Gastrocnemius medialis (tissue), 4 donors: Measurements from ENCODE around the gene FEN1.

Experiments used
- POLR2A ChIP-seq, 2 donors: fragments of 450-650 bp; IDR thresholded peaks; one replicate each; pipeline ENCODE4 v1.6.1; 2017; ENCODE audit warnings: antibody characterized with exemption in 2 of 2, mild to moderate bottlenecking in 2 of 2, moderate library complexity in 2 of 2
- TF ChIP-seq, protein P1 (sequence below), 5 experiments: fragments of 450-650 bp in 3 of 5; fragments of 200-600 bp in 2 of 5; sonication (generic) in 2 of 5; IDR thresholded peaks in 4 of 5; conservative IDR thresholded peaks in 1 of 5; 1 replicate in 4 of 5; 2 replicates in 1 of 5; pipeline ENCODE4 v1.5.1; 2016 to 2019; ENCODE audit warnings: antibody characterized with exemption in 5 of 5, mild to moderate bottlenecking in 3 of 5, moderate library complexity in 3 of 5

DNA sequence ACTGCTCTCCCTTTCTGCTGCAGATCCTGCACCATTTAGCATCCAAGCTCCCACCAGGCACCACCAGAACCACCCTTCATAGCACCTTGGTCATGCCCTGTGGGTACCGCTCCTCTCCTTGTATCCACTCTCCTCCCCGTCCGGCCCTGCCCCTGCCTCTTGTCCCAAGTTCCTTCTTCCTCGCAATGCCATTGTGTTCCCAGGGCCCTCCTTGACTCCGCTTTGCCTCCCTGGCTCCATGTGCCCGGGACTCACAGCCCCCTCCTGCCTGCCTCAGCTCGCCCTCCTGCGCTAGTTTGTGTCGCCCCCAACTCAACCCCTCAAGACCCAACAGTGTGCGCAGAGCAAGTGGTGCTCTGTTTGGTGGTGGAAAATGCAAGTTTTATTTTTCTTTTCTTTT lies 46.2 kb downstream of the FEN1 start:
- TF ChIP-seq POLR2A (IDR thresholded peaks at IDR 0.05) = no peak
- TF ChIP-seq, protein P1, sequence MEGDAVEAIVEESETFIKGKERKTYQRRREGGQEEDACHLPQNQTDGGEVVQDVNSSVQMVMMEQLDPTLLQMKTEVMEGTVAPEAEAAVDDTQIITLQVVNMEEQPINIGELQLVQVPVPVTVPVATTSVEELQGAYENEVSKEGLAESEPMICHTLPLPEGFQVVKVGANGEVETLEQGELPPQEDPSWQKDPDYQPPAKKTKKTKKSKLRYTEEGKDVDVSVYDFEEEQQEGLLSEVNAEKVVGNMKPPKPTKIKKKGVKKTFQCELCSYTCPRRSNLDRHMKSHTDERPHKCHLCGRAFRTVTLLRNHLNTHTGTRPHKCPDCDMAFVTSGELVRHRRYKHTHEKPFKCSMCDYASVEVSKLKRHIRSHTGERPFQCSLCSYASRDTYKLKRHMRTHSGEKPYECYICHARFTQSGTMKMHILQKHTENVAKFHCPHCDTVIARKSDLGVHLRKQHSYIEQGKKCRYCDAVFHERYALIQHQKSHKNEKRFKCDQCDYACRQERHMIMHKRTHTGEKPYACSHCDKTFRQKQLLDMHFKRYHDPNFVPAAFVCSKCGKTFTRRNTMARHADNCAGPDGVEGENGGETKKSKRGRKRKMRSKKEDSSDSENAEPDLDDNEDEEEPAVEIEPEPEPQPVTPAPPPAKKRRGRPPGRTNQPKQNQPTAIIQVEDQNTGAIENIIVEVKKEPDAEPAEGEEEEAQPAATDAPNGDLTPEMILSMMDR (IDR thresholded peaks at IDR 0.05 in 4 of 5, conservative IDR thresholded peaks at IDR 0.05 in 1 of 5) = no peak
